SIG-M5 (cell line): ENCODE data around the gene NSUN4.
"Not testable (repeated sequence)": the region's sequence is repeated elsewhere in the genome, so short reads cannot be mapped to it uniquely, and the experiment has no call there.

Experiments
- DNase-seq: peaks from one replicate; lab custom pipeline; 2025; lab: John Stamatoyannopoulos, UW

NSUN4 gene

DNA sequence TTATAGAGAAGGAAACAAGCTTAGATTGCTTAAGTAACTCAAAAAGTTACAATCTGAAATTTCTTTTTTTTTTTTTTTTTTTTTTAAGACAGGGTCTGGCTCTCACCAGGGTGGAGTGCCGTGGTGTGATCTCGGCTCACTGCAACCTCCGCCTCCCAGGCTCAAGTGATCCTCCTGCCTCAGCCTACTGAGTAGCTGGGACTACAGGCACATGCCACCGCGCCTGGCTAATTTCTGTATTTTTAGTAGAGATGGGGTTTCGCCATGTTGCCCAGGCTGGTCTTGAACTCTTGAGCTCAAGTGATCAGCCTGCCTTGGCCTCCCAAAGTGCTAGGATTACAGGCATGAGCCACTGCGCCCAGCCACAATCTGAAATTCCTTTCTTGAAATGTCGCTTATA lies 27.1 kb downstream of the NSUN4 start:
- DNase-seq = not testable (repeated sequence)

DNA sequence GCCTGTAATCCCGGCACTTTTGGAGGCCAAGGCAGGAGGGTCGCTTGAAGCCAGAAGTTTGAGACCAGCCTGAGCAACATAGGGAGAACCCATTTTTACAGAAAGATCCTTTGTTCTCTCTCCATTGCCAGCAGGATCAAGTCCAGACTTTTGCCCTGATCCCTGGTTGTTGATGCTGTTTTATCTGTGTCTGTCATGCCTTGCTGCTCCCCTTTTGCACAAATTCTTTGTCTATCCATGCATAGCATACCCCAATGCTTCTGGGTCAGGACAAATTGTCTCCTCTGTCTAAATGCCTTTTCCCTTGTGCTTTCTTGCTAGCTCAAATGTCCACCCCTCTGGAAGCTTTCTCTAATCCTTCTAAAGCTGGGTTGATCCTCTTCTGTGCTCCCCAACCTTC lies 28.2 kb downstream of the NSUN4 start:
- no peak for DNase-seq

DNA sequence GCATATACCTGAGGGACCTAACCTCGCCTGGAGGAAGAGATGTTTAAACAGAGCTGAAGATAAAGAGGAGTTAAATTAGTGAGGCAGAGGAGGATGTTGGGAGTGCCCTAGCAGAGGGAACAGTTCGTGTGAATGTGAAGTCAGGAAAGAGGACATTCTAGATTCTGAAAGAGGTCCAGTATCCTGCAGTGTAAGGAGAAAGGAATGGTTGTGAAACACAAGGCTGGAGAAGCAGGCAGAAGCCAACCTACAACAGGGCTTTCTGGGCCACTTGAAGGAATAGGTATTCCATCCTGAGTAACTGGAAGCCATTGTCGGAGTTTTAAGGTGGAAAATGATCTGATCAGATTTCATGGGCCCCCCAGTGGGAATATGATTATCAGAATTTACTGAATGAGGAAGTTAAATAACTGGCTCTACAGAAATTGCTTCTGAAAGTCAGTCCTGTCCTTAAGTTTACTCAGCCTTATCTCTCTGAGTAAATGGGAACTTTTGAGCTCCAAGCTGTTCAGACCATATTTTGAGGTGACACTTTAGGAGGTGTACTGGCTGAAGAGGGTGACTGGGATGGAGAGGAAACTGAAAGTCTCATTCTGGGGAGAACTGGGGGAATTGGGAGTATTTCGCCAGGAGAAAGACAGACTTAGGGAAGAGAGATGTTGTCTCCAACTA lies 29.1 kb downstream of the NSUN4 start:
- DNase-seq = no peak

DNA sequence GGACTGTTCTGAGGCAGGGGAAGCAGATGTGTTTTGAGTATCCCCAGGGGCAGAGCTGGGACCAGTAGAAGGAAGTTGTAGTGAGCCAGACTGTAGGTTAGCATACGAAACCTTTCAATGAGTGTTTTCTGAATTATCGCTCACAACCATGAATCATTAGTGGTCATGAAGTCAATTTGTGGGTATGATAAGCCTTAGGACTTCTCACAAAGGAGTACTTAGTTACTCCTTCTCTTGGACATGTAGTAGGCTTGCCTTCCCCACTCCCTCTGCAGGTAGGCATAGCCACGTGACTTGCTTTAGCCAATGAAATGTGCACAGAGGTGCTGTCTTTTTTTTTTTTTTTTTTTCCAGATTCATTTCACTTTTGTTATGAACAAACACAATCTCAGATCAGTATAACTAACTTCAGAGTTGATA lies 29.6 kb downstream of the NSUN4 start:
- DNase-seq = no peak

DNA sequence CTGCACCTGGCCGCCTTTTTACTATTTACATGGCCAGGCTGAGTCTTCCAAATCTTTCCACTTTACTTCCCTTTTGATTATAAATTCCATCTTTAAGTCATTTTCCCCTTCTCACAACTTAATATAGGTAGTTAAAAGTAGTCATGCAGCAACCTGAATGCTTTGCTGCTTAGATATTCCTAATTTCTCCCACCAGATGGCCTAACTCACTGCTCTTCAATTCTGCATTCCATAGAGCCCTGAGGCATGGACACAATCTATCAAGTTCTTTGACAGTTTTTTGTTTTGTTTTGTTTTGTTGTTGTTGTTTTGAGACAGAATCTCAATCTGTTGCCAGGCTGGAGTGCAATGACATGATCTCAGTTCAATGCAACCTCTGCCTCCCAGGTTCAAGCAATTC lies 31.8 kb downstream of the NSUN4 start:
- no peak for DNase-seq

DNA sequence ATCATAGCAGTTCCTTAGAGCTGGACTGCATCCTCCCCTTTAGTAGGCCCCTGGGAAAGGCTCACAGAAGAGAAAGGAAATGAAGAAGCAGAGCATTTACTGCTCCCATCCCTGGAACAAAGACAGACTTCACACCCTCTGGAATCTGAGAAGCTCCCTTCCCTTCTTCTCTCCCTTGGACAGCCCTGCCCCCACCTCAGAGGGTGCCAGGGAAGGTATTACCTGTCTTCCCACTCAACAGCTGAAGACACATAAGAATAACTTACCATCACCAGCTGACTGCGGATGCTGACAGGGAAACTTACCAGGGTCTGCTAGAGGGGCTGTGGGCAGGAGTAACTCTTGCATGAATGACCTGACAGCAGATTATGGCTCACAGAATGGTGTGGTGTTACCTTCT lies 39.4 kb downstream of the NSUN4 start:
- no peak for DNase-seq

DNA sequence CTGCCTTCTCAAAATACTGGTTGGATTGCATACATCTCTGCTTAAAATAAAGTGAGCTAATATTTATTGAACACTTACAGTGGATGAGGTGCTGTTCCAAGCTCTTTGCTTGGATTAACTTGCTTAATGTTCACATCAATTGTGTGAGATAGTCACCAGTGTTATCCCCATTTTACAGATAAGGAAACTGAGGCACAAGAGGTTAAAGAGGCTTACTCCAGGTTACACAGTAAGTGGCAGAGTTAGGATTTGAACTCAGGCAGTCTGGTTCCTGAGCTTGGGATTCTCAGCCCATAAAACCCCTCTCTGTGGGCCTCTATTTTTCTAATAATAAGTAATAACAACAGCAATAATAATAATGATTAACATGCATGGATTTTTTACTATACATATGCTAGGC lies 39.9 kb downstream of the NSUN4 start:
- DNase-seq = no peak

DNA sequence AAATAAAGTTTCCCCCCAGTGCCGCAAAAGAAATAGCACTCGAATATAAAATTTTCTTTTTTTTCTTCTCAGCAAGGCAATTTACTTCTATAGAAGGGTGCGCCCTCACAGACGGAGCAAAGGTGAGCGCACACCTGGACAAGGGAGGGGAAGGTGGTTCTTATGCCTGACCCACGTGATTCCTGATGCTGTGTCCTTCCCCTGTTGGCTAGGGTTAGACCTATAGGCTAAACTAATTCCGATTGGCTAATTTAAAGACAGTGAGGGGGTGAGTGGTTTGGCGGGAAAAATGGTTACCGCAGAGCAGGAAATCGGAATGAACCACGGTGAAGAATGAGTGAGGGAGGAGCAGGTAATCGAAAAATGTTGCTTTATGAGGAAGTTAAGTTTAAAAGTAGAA lies 52.9 kb downstream of the NSUN4 start:
- no peak for DNase-seq

DNA sequence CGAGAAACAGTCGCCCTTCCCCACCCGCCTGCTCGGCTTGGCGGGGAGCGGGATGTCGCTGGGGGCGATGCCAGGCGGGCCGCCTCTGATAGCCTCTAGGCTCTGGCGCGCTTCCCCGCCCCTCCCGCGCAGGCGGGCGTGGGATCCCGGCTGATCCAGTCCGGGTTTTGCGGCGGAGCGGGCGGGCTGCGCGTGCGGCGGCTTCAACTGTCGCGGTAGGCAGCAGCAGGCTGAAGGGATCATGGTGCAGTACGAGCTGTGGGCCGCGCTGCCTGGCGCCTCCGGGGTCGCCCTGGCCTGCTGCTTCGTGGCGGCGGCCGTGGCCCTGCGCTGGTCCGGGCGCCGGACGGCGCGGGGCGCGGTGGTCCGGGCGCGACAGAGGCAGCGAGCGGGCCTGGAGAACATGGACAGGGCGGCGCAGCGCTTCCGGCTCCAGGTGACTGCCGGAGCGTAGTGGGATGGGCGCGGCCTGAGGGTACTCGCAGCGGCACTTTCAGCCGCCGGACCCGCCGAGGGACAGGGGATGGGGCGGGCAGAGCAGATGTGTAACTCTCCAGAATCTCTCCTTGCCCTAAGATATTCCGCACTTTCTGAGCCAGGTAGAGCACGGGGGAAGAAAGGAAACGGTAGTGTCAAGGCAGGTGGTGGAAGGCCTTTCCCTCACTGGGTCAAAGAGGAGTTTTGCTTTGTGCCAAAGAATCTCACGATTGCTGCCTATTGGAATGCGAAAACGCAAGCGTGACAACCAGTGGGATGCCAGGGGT lies 53.7 kb downstream of the NSUN4 start, which contains the start of gene FAAH:
Gene FAAH (plus strand): TSS at position 210 of the 764 bp plus-strand sequence. CDS start 32 bp downstream, at position 242.
- DNase-seq = no peak

DNA sequence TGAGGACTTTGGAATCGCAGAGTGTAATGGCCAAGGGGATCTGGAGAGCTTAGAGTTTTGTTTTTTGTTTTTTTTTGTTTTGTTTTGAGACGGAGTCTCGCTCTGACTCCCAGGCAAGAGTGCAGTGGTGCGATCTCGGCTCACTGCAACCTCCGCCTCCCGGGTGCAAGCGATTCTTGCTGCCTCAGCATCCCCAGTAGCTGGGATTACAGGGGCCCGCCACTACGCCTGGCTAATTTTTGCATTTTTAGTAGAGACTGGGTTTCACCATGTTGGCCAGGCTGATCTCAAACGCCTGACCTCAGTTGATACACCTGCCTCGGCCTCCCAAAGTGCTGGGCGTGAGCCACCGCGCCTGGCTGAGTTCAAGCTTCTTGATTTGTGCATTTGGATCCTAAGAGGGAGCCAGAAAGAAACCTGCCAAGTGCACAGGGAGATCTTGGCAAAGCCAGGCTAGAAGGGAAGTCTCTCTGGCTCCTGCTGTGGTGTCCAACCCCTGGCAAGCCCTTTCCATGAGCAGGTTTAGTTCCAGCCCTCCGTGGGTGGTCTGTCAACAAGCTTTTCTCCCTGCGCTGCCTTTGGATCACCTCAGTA lies 54.4 kb downstream of the NSUN4 start:
- no peak for DNase-seq

DNA sequence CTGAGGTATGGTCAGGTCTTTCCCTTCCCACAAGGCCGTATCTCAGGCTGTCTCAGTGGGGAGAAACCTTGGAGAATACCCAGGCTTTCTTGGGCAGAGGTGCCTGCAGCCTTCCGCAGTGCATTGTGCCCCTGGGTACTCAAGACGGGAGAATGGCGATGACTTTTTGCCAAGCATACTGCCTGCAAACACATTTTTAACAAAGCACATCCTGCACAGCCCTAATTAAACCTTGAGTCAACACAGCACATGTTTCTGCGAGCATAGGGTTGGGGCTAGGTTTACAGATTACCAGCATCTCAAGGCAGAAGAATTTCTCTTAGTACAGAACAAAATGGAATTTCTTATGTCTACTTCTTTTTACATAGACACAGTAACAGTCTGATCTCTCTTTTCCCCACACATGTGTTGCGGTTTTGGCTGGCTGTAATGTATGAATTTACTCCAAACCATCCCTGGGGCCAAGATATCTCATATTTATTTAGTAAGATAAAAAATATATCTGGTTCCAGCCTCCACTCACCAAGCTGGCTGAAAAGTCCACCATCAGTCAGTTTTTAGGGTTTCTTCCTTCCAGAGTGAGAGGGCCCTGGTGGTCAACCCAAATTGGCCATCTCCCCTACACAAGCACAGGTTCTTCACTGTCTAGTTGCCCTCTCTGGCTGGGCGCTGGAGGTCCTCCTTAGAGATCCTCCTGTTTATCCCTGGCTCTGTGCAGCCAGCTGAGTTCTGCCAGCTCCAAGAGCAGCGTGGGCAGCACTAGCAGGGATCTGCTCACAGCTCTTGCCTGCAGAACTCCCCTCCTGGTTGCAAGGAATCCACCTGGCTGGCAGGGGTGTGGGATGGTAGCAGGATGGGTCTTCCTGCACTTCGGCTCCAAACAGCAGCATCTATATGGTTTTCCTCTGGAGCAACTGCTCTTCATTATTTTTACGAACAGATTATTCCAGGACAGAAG lies 56.1 kb downstream of the NSUN4 start:
- no peak for DNase-seq

DNA sequence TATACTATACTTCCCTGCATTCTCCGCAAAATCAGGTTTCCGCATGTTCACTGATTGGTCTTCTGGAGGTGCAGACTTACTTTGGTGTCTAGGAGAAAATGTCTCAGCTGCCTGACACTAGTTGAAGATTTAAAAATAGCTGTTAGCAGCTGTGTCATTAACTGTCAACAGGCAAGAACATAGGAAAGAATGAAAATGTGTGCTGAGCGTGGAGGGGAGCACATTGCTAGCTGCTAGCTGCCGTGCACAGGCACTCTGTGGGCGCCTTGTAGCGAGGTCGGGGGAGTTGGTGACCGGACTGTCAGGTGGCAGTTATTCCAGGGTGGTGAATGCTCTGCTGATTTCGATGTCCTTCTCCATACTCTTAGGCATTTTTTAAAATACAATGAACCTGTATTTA lies 58.7 kb downstream of the NSUN4 start:
- no peak for DNase-seq

DNA sequence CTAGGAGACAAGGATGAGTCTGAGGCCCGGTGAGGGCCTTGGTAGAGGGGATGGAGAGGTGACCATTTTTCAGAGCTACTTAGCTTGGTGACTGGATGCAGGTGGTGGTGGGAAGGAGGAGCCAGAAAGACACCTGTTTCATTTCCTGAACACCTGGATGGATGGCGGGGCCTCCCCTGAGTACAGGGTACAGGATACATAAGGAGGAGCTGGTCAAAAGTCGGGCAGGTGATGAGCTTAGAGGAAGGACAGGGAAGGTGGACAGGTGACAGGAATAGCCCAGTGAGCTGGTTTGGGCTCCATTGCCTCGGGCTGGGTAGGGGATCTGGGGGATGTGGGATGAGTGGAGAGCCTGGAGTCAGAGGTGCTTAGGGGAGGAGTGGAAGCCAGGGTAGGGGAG lies 59.8 kb downstream of the NSUN4 start:
- DNase-seq = no peak

DNA sequence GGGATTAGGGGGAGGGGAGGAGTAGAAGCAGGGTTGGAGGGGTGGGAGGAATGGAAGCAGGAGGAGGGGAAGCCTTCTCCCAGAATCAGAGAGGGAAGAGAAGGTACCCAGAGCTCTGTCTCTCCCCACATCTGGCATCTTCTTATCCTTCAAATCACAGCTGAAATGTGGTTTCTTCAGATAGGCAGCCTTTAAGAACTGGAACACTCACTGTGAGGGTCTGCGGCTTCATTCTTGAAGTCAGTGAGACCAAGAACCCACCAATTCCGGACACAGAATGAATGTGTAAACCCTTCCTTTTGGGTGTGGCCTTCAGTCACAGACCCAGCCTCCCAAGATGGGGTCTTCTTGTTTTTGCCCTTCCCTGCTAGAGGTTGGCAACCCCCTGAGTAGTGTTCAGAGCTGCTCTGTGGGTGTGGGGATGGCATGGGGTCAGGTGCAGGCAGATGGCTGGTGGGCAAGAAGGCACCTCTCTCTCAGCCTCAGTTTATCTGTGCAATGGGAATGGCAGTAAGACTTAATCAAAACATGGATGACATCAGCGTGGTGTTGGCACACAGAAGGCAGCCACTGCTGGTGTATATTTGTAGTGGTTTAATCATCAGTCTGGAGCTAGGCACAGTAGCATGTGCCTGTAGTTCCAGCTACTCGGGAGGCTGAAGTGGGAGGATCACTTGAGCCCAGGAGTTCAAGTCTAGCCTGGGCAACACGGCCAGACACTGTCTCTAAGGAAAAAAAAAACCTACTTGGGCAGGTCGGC lies 60.7 kb downstream of the NSUN4 start:
- no peak for DNase-seq

DNA sequence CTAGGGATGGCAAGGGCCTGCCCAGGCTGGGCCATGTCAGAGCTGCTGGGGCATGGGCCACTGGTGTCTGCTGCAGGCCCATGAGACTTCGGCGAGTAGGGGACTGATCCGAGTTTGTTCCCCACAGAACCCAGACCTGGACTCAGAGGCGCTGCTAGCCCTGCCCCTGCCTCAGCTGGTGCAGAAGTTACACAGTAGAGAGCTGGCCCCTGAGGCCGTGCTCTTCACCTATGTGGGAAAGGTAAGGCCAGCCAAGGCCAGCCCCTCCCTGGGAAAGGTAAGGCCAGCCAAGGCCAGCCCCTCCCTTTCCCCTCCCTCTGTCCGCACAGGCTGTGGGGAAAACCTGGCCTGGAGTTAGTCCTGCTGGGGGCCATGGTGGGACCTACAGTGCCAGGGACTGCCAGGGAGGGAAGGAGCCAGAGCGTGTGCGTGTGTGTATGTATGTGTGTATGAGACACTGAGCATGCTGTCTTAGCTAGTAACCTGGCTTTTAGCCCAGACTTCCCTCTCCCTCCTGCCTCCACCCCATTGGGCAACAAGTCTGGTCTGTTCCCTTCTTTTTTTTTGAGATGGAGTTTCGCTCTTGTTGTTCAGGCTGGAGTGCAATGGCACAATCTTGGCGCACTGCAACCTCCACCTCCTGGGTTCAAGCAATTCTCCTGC lies 61.5 kb downstream of the NSUN4 start:
- no peak for DNase-seq

DNA sequence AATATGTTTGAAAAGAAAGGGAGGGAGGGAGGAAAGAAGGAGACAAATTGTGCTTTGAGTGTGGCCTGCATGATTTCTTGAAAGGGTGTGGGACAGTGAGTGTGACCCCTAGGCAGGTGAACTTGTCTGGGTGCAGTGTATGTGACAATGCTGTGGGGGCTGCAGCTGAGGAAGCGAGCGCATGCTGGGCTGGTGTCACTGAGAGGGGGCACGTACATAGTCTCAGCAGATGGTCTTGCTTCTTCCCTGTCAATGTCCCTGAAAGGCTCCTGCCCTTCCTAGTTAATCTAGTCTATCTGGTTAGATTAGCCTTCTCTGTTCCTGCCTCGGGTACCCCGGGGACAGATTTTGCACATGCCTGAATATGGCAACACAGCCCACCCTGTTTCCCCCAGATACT lies 63.3 kb downstream of the NSUN4 start:
- no peak for DNase-seq

DNA sequence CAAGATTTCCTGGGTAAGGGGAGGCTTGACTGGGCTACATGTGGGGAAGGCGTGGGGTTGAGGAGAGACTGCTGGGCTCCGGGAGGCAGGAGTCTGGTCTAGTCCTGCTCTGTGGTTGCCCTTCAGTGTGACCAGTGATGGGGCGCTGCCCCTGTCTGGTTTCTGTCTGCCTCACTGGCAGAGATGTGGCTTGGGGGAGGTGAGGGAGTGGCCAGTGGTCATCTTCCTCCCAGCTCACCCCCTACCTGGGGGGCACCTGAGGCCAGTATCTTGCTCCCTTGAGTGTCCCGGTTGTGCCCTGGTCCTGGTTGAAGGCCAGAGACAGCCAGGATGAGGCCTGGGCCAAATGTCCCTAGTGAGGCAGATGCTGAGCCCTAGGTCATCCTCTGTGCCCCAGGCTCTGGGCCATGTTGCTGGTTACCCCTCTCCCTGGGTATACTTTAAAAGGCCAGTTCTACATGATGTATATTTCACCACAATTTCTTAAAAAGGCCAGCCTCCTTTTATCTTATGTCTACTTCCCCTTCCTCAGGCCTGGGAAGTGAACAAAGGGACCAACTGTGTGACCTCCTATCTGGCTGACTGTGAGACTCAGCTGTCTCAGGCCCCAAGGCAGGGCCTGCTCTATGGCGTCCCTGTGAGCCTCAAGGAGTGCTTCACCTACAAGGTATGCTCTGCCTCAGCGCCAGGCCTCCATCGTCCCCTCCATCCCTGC lies 64.0 kb downstream of the NSUN4 start:
- DNase-seq = no peak

DNA sequence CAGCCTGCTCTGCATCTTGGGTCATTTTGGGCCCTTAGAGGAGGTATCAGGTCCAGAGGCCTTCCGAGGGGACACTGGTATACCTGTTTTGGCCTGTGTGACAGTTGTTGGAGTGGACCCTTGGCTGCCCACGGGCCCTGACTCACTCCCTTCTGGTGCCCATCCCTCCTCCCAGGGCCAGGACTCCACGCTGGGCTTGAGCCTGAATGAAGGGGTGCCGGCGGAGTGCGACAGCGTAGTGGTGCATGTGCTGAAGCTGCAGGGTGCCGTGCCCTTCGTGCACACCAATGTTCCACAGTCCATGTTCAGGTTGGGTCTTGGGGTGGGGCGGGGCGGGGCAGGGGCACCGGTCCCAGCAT lies 64.6 kb downstream of the NSUN4 start:
- DNase-seq = no peak

DNA sequence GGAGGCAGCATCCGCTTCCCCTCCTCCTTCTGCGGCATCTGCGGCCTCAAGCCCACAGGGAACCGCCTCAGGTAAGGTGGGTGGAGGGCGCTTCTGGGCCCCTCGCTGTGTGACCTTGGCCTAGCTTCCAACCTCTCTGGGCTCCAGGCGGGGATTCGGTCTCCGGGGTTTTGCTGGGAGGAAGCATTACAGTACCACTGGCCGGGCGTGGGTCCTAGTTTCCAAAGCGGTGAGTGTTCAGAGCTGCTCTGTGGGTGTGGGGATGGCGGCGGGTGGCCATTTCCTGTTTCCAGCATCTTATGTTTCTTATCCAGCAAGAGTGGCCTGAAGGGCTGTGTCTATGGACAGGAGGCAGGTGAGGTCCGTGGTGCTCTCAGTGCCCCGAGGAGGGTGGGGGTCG lies 65.1 kb downstream of the NSUN4 start:
- no peak for DNase-seq

DNA sequence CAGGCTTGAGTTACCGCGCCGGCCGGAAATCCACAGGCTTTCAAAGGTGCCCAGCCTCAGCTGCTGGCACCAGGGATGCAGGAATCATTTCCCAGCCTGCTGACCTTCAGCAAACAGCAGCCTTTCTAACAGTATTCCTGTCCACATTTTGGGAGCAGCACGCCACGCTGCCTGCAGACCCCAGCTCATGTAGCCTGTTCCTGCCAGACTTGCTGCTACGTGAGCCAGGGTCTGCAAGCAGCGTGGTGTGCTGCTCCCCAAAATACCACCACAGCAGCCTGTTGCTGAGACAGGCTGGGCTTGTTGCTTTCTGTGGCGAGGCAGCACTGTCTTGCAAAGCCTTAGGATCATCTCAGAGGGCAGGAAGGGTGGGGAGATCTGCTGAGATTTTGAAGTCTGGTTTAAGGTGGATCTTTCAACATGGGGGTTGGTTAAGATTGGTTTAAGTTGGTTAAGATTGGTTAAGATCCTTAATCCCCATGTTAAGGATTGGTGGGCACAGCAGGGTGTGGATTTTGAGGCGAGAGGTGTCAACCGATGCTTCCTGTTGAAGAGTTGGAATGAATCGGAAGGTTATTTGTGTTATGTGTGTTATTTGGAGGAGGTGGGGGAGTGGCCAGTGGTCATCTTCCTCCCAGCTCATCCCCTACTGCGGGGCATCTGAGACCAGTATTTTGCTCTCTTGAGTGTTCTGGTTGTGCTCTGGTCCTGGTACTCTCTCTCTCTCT lies 66.4 kb downstream of the NSUN4 start:
- no peak for DNase-seq
